SK-N-SH (cell line): Measurements from ENCODE around the gene ZSCAN21. TPM values are rescaled to one million over a fixed set of nuclear protein-coding genes. Genes with fewer than 3 reads are reported as not detected.

ENCODE experiments used
- CTCF ChIA-PET: fragments of 300-600, 350-600 bp; formaldehyde crosslinking; extraction: SDS; loops from one replicate; lab custom pipeline; 2021; lab: Yijun Ruan, JAX
- POLR2A ChIA-PET: fragments of 350-600 bp; sonication (Branson Sonifier 250); formaldehyde crosslinking; extraction: SDS; loops from one replicate; lab custom pipeline; 2020; ENCODE audit warnings: antibody characterized with exemption, inconsistent platforms; lab: Yijun Ruan, JAX
- DNase-seq: peaks from one replicate; pipeline ENCODE4 v3.0.0; 2012
- H2AFZ ChIP-seq: fragments of 200-600 bp; sonication (generic); 2 replicates; pipeline ENCODE4 v1.8.1; 2016; ENCODE audit warnings: antibody characterized with exemption, mild to moderate bottlenecking, low read depth
- H3F3A ChIP-seq: fragments of 200-600 bp; sonication (generic); replicated peaks from 2 replicates; pipeline ENCODE3; 2016; ENCODE audit warnings: antibody characterized with exemption, mild to moderate bottlenecking; ENCODE audit not compliant: insufficient read depth
- H3K27ac ChIP-seq, 2 experiments: fragments of 200-500 bp in 1 of 2; fragments of 200-600 bp in 1 of 2; sonication (Bioruptor generic) in 1 of 2; sonication (generic), shearing (Covaris generic) in 1 of 2; 2 replicates each; pipeline versions ENCODE4 v1.5.1 to v1.6.1; 2014 to 2016; ENCODE audit warnings: low read depth in 2 of 2, inconsistent platforms in 1 of 2, low read length in 1 of 2, mild to moderate bottlenecking in 1 of 2, mixed read lengths in 1 of 2
- H3K27me3 ChIP-seq: fragments of 200-600 bp; sonication (generic), shearing (Covaris generic); 2 replicates; pipeline ENCODE4 v1.6.1; 2016; ENCODE audit warnings: mixed run types; ENCODE audit not compliant: insufficient read depth
- H3K36me3 ChIP-seq, 2 experiments: fragments of 200-500 bp in 1 of 2; fragments of 200-600 bp in 1 of 2; sonication (Bioruptor generic) in 1 of 2; sonication (generic) in 1 of 2; replicated peaks in 1 of 2; 2 replicates each; pipeline versions ENCODE3 to v1.5.1; 2014 to 2016; ENCODE audit warnings: low read length in 1 of 2, mild to moderate bottlenecking in 1 of 2; ENCODE audit not compliant: insufficient read depth in 2 of 2, control insufficient read depth in 1 of 2
- H3K4me1 ChIP-seq, 2 experiments: fragments of 200-500 bp in 1 of 2; fragments of 200-600 bp in 1 of 2; sonication (Bioruptor generic) in 1 of 2; sonication (generic), shearing (Covaris generic) in 1 of 2; 2 replicates each; pipeline versions ENCODE4 v1.5.1 to v1.6.1; 2014 to 2016; ENCODE audit warnings: low read depth in 1 of 2, low read length in 1 of 2, mixed run types in 1 of 2; ENCODE audit not compliant: insufficient read depth in 2 of 2, control insufficient read depth in 1 of 2
- H3K4me2 ChIP-seq: fragments of 200-600 bp; sonication (generic), shearing (Covaris generic); 2 replicates; pipeline ENCODE4 v1.6.1; 2017; ENCODE audit warnings: mixed run types
- H3K4me3 ChIP-seq, 2 experiments: fragments of 200-500 bp in 1 of 2; fragments of 200-600 bp in 1 of 2; sonication (Bioruptor generic) in 1 of 2; sonication (generic), shearing (Covaris generic) in 1 of 2; 2 replicates each; pipeline versions ENCODE4 v1.5.1 to v1.8.1; 2014 to 2016; ENCODE audit warnings: low read depth in 2 of 2, inconsistent platforms in 1 of 2, low read length in 1 of 2, mild to moderate bottlenecking in 1 of 2, mixed read lengths in 1 of 2, moderate library complexity in 1 of 2
- H3K79me2 ChIP-seq: fragments of 200-600 bp; sonication (generic); 2 replicates; pipeline ENCODE4 v1.8.1; 2017; ENCODE audit warnings: mild to moderate bottlenecking; ENCODE audit not compliant: insufficient read depth
- H3K9ac ChIP-seq: fragments of 200-600 bp; sonication (generic); 2 replicates; pipeline ENCODE4 v1.6.1; 2017; ENCODE audit warnings: mixed run types
- H3K9me2 ChIP-seq: fragments of 200-600 bp; sonication (generic); 2 replicates; pipeline ENCODE4 v1.6.1; 2017; ENCODE audit warnings: mixed run types
- H3K9me3 ChIP-seq: fragments of 200-600 bp; sonication (generic); 2 replicates; pipeline ENCODE4 v1.6.1; 2017; ENCODE audit warnings: mixed run types, mild to moderate bottlenecking, moderate library complexity
- H4K20me1 ChIP-seq: fragments of 200-600 bp; sonication (generic); 2 replicates; pipeline ENCODE4 v1.6.1; 2017; ENCODE audit warnings: mild to moderate bottlenecking, mixed run types; ENCODE audit not compliant: insufficient read depth
- CHD2 ChIP-seq: fragments of 150-350 bp; IDR thresholded peaks from 2 replicates; pipeline ENCODE4 v1.6.1; 2018; ENCODE audit warnings: low read length; ENCODE audit not compliant: partially characterized antibody
- CTCF ChIP-seq: fragments of 200-600 bp; sonication (generic); IDR thresholded peaks from 2 replicates; pipeline ENCODE4 v1.6.1; 2017; ENCODE audit warnings: antibody characterized with exemption, mild to moderate bottlenecking, moderate library complexity
- ELF1 ChIP-seq: IDR thresholded peaks from 2 replicates; pipeline ENCODE4 v1.4.0; 2012
- EP300 ChIP-seq, 2 experiments: IDR thresholded peaks; 2 replicates each; pipeline versions ENCODE4 v1.4.0 to v1.6.1; 2012; ENCODE audit warnings: borderline replicate concordance in 1 of 2, low read depth in 1 of 2, low read length in 1 of 2
- EZH2phosphoT487 ChIP-seq: fragments of 200-600 bp; sonication (generic); IDR thresholded peaks from 2 replicates; pipeline ENCODE4 v1.6.1; 2017; ENCODE audit warnings: low read depth, mixed run types, mild to moderate bottlenecking, antibody characterized with exemption, moderate library complexity, borderline replicate concordance
- FOXM1 ChIP-seq: IDR thresholded peaks from 2 replicates; pipeline ENCODE4 v1.4.0; 2012; ENCODE audit warnings: low read depth, mild to moderate bottlenecking
- GABPA ChIP-seq: IDR thresholded peaks from 2 replicates; pipeline ENCODE4 v1.4.0; 2012; ENCODE audit warnings: low read depth, mild to moderate bottlenecking
- MXI1 ChIP-seq: IDR thresholded peaks from 2 replicates; pipeline ENCODE4 v1.6.1; 2012; ENCODE audit warnings: mild to moderate bottlenecking, low read depth, low read length, improper control_type of control experiment
- NRF1 ChIP-seq: IDR thresholded peaks from 2 replicates; pipeline ENCODE4 v1.6.1; 2012; ENCODE audit warnings: low read depth, mild to moderate bottlenecking, low read length
- PBX3 ChIP-seq: IDR thresholded peaks from 2 replicates; pipeline ENCODE4; 2012
- RAD21 ChIP-seq: IDR thresholded peaks from 2 replicates; pipeline ENCODE4 v1.6.1; 2012; ENCODE audit warnings: mild to moderate bottlenecking, low read length
- RXRA ChIP-seq: IDR thresholded peaks from 2 replicates; pipeline ENCODE4 v1.4.0; 2012; ENCODE audit warnings: low read depth, mild to moderate bottlenecking, borderline replicate concordance
- USF1 ChIP-seq: IDR thresholded peaks from 2 replicates; pipeline ENCODE4 v1.4.0; 2012; ENCODE audit warnings: low read depth, borderline replicate concordance
- YY1 ChIP-seq: IDR thresholded peaks from 2 replicates; pipeline ENCODE4 v1.4.0; 2012; ENCODE audit warnings: low read depth, mild to moderate bottlenecking
- ZBTB33 ChIP-seq: IDR thresholded peaks from 2 replicates; pipeline ENCODE4 v1.4.0; 2012; ENCODE audit warnings: low read depth, borderline replicate concordance
- WGBS: methylation state at CpG from one replicate; pipeline ENCODE4 v1.1.6; 2017; ENCODE audit warnings: low lambda C conversion rate; 5-methylcytosine and 5-hydroxymethylcytosine counted together
- polyA plus RNA-seq, 3 experiments: library from polyadenylated mRNA; depleted of rRNA; stranded (reverse); fragments of >200 nt; gene quantifications; 2 replicates each; pipeline ENCODE4 v1.2.3, GENCODE V29; 2012

ZSCAN21 gene
- polyA plus RNA-seq, 1 of the 3 experiments (the other 2 are of a cell fraction), result 17.5 TPM

- TF ChIP-seq CTCF, result peak; percentile 47
- TF ChIP-seq EZH2phosphoT487, result no peak
- TF ChIP-seq CHD2, result peak; percentile 81
- TF ChIP-seq PBX3, result peak; percentile 44
- TF ChIP-seq ZBTB33, result no peak
- TF ChIP-seq RXRA, result no peak
These were observed at the start of gene ZSCAN21 (continued) for GRCh38 chr7:100049441-100050291.

- CTCF ChIA-PET, result interaction anchor here (1.0 to 1.1 kb wide), 2 partner anchors 10 to 80 kb away, joined by 3 to 4 read pairs; no protein-coding TSS in a partner anchor
- TF ChIP-seq EZH2phosphoT487 (no peak), CTCF (no peak), YY1 (no peak), USF1 (no peak), FOXM1 (no peak), ELF1 (no peak), GABPA (no peak), MXI1 (no peak), RAD21 (no peak), EP300 (IDR thresholded peaks at IDR 0.05; ENCODE audit: borderline replicate concordance in 1 of 2, low read depth in 1 of 2, low read length in 1 of 2) (no peak), ZBTB33 (no peak), NRF1 (no peak)
These were observed 49.3 kb upstream of the ZSCAN21 start for GRCh38 chr7:100000239-100000638.

More at GRCh38 chr7:100000239-100000638, 49.3 kb upstream of the ZSCAN21 start:
- Histone ChIP-seq H3K79me2 (no peaks in the 10 kb centered on the region), H3K36me3 (no peaks in the 10 kb centered on the region), H3K27ac (no peak overlapping the region), H3F3A (no peaks in the 10 kb centered on the region), H3K9me2 (no peaks in the 10 kb centered on the region), H3K4me3 (no peak overlapping the region), H3K9me3 (no peaks in the 10 kb centered on the region), H3K27me3 (peaks cover 7% of the 10 kb centered on the region; the same call in 1 of the 2 replicates), H2AFZ (no peak overlapping the region), H4K20me1 (no peaks in the 10 kb centered on the region), H3K9ac (no peak overlapping the region), H3K4me2 (no peak overlapping the region), H3K4me1 (no peaks in the 10 kb centered on the region; a peak in 1 of 4 replicates)
- DNase-seq, result no peak
- POLR2A ChIA-PET, result interaction anchor here (0.8 kb wide), 1 partner anchor 15 kb away, joined by 4 read pairs; the partner anchor contains the start of gene ZKSCAN1
- 77% methylated on average over 13 of the region's 13 CpGs for WGBS
